Neural cell (in vitro differentiated cells): ENCODE results near the gene SNX30.

Experiments
- CTCF ChIP-seq: fragments of 450-650 bp; IDR thresholded peaks from 2 replicates; pipeline ENCODE4 v1.5.1; 2014; ENCODE audit warnings: antibody characterized with exemption, mild to moderate bottlenecking, moderate library complexity; ENCODE audit not compliant: poor library complexity, severe bottlenecking
- EZH2 ChIP-seq: fragments of 200-600, 300-800 bp; shearing (Covaris generic), sonication (generic); IDR thresholded peaks from 2 replicates; pipeline ENCODE4 v1.6.1; 2014; ENCODE audit warnings: antibody characterized with exemption, low read length, borderline replicate concordance, mild to moderate bottlenecking; ENCODE audit not compliant: insufficient read depth, poor library complexity, severe bottlenecking

- TF ChIP-seq EZH2 (no peak), CTCF (no peak)
These were observed 161.2 kb downstream of the SNX30 start for GRCh38 chr9:112911736-112912135.
